HEK293T (cell line): ENCODE results near the gene CFDP1.

Experiments used
- FOXA1 ChIP-seq: fragments of 450-650 bp; IDR thresholded peaks from 2 replicates; pipeline ENCODE4 v1.6.1; 2016; ENCODE audit warnings: mild to moderate bottlenecking
- FOXM1 ChIP-seq: fragments of 450-650 bp; IDR thresholded peaks from 2 replicates; pipeline ENCODE4 v1.6.1; 2017; ENCODE audit warnings: mild to moderate bottlenecking, borderline replicate concordance
- L3MBTL2 ChIP-seq: fragments of 450-650 bp; conservative IDR thresholded peaks from 2 replicates; pipeline ENCODE4 v1.6.1; 2016; ENCODE audit warnings: mild to moderate bottlenecking
- NFRKB ChIP-seq: fragments of 450-650 bp; IDR thresholded peaks from 2 replicates; pipeline ENCODE4 v1.6.1; 2016; ENCODE audit warnings: mild to moderate bottlenecking, moderate library complexity
- SP1 ChIP-seq: fragments of 450-650 bp; IDR thresholded peaks from 2 replicates; pipeline ENCODE4 v1.6.1; 2017
- ZNF384 ChIP-seq: fragments of 450-650 bp; IDR thresholded peaks from 2 replicates; pipeline ENCODE4 v1.6.1; 2016

DNA sequence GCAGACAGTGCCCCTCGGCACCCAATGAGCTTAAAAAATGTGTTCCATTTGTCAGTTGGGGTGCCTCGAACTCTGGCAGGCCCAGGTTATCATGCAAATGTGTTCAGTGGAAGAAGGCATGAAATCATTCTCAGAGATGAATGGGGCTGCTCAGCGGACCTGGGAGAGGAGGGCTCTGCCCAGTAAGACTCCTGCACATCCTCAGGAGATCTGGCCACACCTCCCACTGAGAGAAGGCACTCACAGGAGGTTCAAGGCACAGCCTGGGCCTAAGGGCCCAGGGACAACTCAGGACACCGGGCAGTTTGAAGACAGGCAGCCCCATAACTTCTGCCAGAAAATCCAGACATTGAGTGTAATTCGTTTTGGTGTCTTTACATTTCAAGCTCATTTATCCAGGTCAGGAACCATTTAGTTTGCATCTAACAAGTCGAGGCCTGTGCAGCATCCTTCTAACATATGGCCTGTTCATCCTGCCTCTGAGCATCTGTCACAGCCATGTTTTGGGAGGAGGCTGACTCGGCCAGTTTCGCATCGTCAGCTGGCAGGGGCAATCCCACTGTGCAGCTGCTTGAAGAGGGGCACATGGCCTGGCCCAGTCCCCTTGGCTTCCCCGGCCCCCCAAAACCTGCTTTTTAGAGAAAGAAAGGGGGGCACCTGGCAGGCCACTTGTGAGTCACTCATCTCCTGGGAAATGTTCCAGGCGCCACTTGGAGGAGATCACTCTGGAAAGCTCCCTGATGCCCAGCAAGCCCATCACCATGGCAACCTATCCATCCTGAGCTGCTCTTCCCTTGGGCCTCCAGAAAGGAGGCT lies 150.6 kb downstream of the CFDP1 start:
- TF ChIP-seq L3MBTL2, result no peak
- TF ChIP-seq SP1, result no peak
- no peak for TF ChIP-seq ZNF384
- TF ChIP-seq FOXM1, result no peak
- TF ChIP-seq FOXA1, result no peak
- TF ChIP-seq NFRKB, result no peak
